Endothelial cell of umbilical vein (primary cell): ENCODE measurements around the gene PLD1.

Experiments used
- CTCF ChIP-seq, 2 donors: IDR thresholded peaks; 1 replicate in 1 of 2; 2 replicates in 1 of 2; pipeline ENCODE4 v1.5.1; 2011; ENCODE audit warnings: low read length in 2 of 2, mild to moderate bottlenecking in 2 of 2, moderate library complexity in 2 of 2, control low read depth in 1 of 2, inconsistent platforms in 1 of 2, low read depth in 1 of 2; ENCODE audit not compliant: insufficient read depth in 1 of 2; ENCODE audit errors: extremely low read depth in 1 of 2
- FOS ChIP-seq: IDR thresholded peaks from 2 replicates; pipeline ENCODE4 v1.6.1; 2011; ENCODE audit warnings: mild to moderate bottlenecking, low read length, moderate library complexity, borderline replicate concordance; ENCODE audit not compliant: insufficient read depth
- GATA2 ChIP-seq: IDR thresholded peaks from 2 replicates; pipeline ENCODE4 v1.7.0; 2011; ENCODE audit warnings: low read depth, mild to moderate bottlenecking, moderate library complexity, mixed read lengths, low read length; ENCODE audit not compliant: insufficient read length, insufficient read depth
- POLR2AphosphoS5 ChIP-seq: IDR thresholded peaks from 2 replicates; pipeline ENCODE4 v1.6.1; 2012; ENCODE audit warnings: low read depth, mild to moderate bottlenecking, control low read depth, low read length, moderate library complexity; ENCODE audit not compliant: insufficient read depth

- TF ChIP-seq POLR2AphosphoS5 = no peak
- TF ChIP-seq CTCF (IDR thresholded peaks at IDR 0.05; ENCODE audit: extremely low read depth in 1 of 2, insufficient read depth in 1 of 2, low read depth in 1 of 2, low read length in 2 of 2) = no peak
- no peak for TF ChIP-seq GATA2
- no peak for TF ChIP-seq FOS
Measured at GRCh38 chr3:171732756-171733155, 77.5 kb downstream of the PLD1 start.
